Endothelial cell of umbilical vein (primary cell): Measurements from ENCODE around the gene PNKD. TPM values are rescaled to one million over a fixed set of nuclear protein-coding genes. Genes with fewer than 3 reads are reported as not detected.

Source experiments
- BruUV-seq: library from RNA; stranded (reverse); fragments of 400-500 nt; replicated peaks from 2 replicates; lab custom pipeline; 2021; lab: Mats Ljungman, UMichigan
- CTCF ChIA-PET: fragments of 300-600, 350-600 bp; sonication (Branson Sonifier 250); formaldehyde crosslinking; loops from one replicate; lab custom pipeline; 2021; ENCODE audit warnings: antibody characterized with exemption, inconsistent platforms; lab: Charles Lee
- POLR2A ChIA-PET: fragments of 300-600, 350-600 bp; sonication (Branson Sonifier 250); formaldehyde crosslinking; loops from one replicate; lab custom pipeline; 2021; ENCODE audit warnings: antibody characterized with exemption, inconsistent platforms; lab: Charles Lee
- DNase-seq: peaks from one replicate; pipeline ENCODE4 v3.0.0-alpha.2; 2011; ENCODE audit warnings: low read depth, low spot score
- FAIRE-seq: peaks from 2 replicates; lab custom pipeline; 2011; peaks lifted over from hg19 to GRCh38; lab: Jason Lieb, UNC
- H2AFZ ChIP-seq: 2 replicates; pipeline ENCODE4 v1.6.0; 2012; ENCODE audit warnings: low read depth, low read length, control low read depth, inconsistent platforms
- H3K27ac ChIP-seq: 2 replicates; pipeline ENCODE4 v1.5.1; 2011; ENCODE audit warnings: low read depth, mild to moderate bottlenecking, control low read depth, low read length, moderate library complexity; ENCODE audit not compliant: insufficient read depth
- H3K27me3 ChIP-seq, 2 experiments: 2 replicates each; pipeline versions ENCODE4 v1.6.0 to v1.6.1; 2011; ENCODE audit warnings: low read length in 2 of 2, mixed read lengths in 1 of 2; ENCODE audit not compliant: control insufficient read depth in 2 of 2, insufficient read depth in 2 of 2
- H3K36me3 ChIP-seq, 2 experiments: 2 replicates in 1 of 2; 3 replicates in 1 of 2; pipeline ENCODE4 v1.5.1; 2011; ENCODE audit warnings: low read length in 2 of 2, mild to moderate bottlenecking in 1 of 2, moderate library complexity in 1 of 2; ENCODE audit not compliant: control insufficient read depth in 2 of 2, insufficient read depth in 2 of 2; ENCODE audit errors: extremely low read depth in 1 of 2
- H3K4me1 ChIP-seq: 3 replicates; pipeline ENCODE4 v1.5.1; 2011; ENCODE audit warnings: mild to moderate bottlenecking, low read length; ENCODE audit not compliant: control insufficient read depth, insufficient read depth; ENCODE audit errors: extremely low read depth
- H3K4me2 ChIP-seq: 2 replicates; pipeline ENCODE4 v1.6.1; 2011; ENCODE audit warnings: low read length, control low read depth, mixed read lengths; ENCODE audit not compliant: insufficient read depth
- H3K4me3 ChIP-seq, 3 experiments: fragments of 200-600 bp in 1 of 3; sonication (generic), shearing (Covaris generic) in 1 of 3; replicated peaks in 1 of 3; 2 replicates each; pipeline ENCODE4 v1.5.1; 2011 to 2016; ENCODE audit warnings: control low read depth in 3 of 3, low read length in 3 of 3, mild to moderate bottlenecking in 2 of 3, inconsistent platforms in 1 of 3, low read depth in 1 of 3, moderate library complexity in 1 of 3; ENCODE audit not compliant: insufficient read depth in 1 of 3
- H3K79me2 ChIP-seq: 2 replicates; pipeline ENCODE4 v1.6.0; 2012; ENCODE audit warnings: low read length, inconsistent platforms; ENCODE audit not compliant: control insufficient read depth, insufficient read depth
- H3K9ac ChIP-seq: replicated peaks from 2 replicates; pipeline ENCODE3; 2011; ENCODE audit warnings: low read length, control low read depth; ENCODE audit not compliant: insufficient read depth; ENCODE audit errors: extremely low read depth
- H3K9me1 ChIP-seq: replicated peaks from 3 replicates; pipeline ENCODE4 v1.6.0; 2011; ENCODE audit warnings: mild to moderate bottlenecking, low read length; ENCODE audit not compliant: control insufficient read depth, insufficient read depth; ENCODE audit errors: extremely low read depth
- H3K9me3 ChIP-seq: replicated peaks from 2 replicates; pipeline ENCODE4 v1.5.1; 2012; ENCODE audit warnings: low read length, inconsistent platforms; ENCODE audit not compliant: control insufficient read depth, insufficient read depth
- H4K20me1 ChIP-seq: replicated peaks from 2 replicates; pipeline ENCODE3; 2011; ENCODE audit warnings: mild to moderate bottlenecking, low read length; ENCODE audit not compliant: control insufficient read depth, insufficient read depth; ENCODE audit errors: extremely low read depth
- CTCF ChIP-seq, 2 donors: IDR thresholded peaks; 1 replicate in 1 of 2; 2 replicates in 1 of 2; pipeline ENCODE4 v1.5.1; 2011; ENCODE audit warnings: low read length in 2 of 2, mild to moderate bottlenecking in 2 of 2, moderate library complexity in 2 of 2, control low read depth in 1 of 2, inconsistent platforms in 1 of 2, low read depth in 1 of 2; ENCODE audit not compliant: insufficient read depth in 1 of 2; ENCODE audit errors: extremely low read depth in 1 of 2
- EZH2 ChIP-seq: IDR thresholded peaks from 2 replicates; pipeline ENCODE4 v1.6.1; 2012; ENCODE audit warnings: borderline replicate concordance, low read depth, mild to moderate bottlenecking, moderate library complexity, low read length, inconsistent platforms; ENCODE audit not compliant: severe bottlenecking
- FOS ChIP-seq: IDR thresholded peaks from 2 replicates; pipeline ENCODE4 v1.6.1; 2011; ENCODE audit warnings: mild to moderate bottlenecking, low read length, moderate library complexity, borderline replicate concordance; ENCODE audit not compliant: insufficient read depth
- GATA2 ChIP-seq: IDR thresholded peaks from 2 replicates; pipeline ENCODE4 v1.7.0; 2011; ENCODE audit warnings: low read depth, mild to moderate bottlenecking, moderate library complexity, mixed read lengths, low read length; ENCODE audit not compliant: insufficient read length, insufficient read depth
- JUN ChIP-seq: IDR thresholded peaks from 2 replicates; pipeline ENCODE4 v1.6.1; 2011; ENCODE audit warnings: borderline replicate concordance, low read depth; ENCODE audit not compliant: insufficient read length, insufficient read depth
- MAX ChIP-seq: IDR thresholded peaks from 2 replicates; pipeline ENCODE4 v1.6.1; 2011; ENCODE audit not compliant: insufficient read depth, insufficient read length
- MYC ChIP-seq: IDR thresholded peaks from one replicate; pipeline ENCODE4 v1.6.1; 2011; ENCODE audit warnings: mild to moderate bottlenecking, low read depth, low read length
- POLR2A ChIP-seq: IDR thresholded peaks from 2 replicates; pipeline ENCODE4 v1.6.1; 2012; ENCODE audit warnings: low read depth, mild to moderate bottlenecking, control low read depth, low read length
- POLR2AphosphoS5 ChIP-seq: IDR thresholded peaks from 2 replicates; pipeline ENCODE4 v1.6.1; 2012; ENCODE audit warnings: low read depth, mild to moderate bottlenecking, control low read depth, low read length, moderate library complexity; ENCODE audit not compliant: insufficient read depth
- dilution Hi-C: fragments of 300-500 bp; cut with MboI; formaldehyde crosslinking; loops from one replicate; pipeline ENCODE4 v1.15.0; 2019; ENCODE audit warnings: low sequenced_read_pairs; ENCODE audit not compliant: extremely low pct_ligation_motif_present
- intact Hi-C: fragments of 100-400 bp; cut with micrococcal nuclease; formaldehyde crosslinking; loops from one replicate; pipeline ENCODE4 v1.10.0; 2022
- polyA plus RNA-seq, 4 experiments: library from polyadenylated mRNA; depleted of rRNA in 3 of 4; stranded (reverse) in 3 of 4; unstranded in 1 of 4; fragments of >200 nt; gene quantifications; 2 replicates each; pipeline versions ENCODE4 v1.2.1 to v1.2.3, GENCODE V29; 2011 to 2012; ENCODE audit warnings: missing spikeins in 1 of 4
- total RNA-seq: library from RNA; stranded (reverse); gene quantifications from 2 replicates; pipeline ENCODE4 v1.2.3, GENCODE V29; 2021

PNKD gene
- total and polyA plus RNA-seq, 2 donors (not counting 3 experiments of a cell fraction or from before 2014, with no cell fraction given): 56.1 to 88.3 TPM

GRCh38 chr2:218305383-218305782, 35.1 kb downstream of the PNKD start:
- FAIRE-seq (no peak), DNase-seq (no peak)
- Histone ChIP-seq H2AFZ (no peak overlapping the region), H3K4me2 (no peak overlapping the region), H3K9me1 (no peaks in the 10 kb centered on the region), H3K9ac (no peak overlapping the region), H4K20me1 (no peaks in the 10 kb centered on the region), H3K4me3 (no peak overlapping the region), H3K27me3 (no peaks in the 10 kb centered on the region), H3K4me1 (no peaks in the 10 kb centered on the region), H3K9me3 (no peaks in the 10 kb centered on the region), H3K79me2 (no peaks in the 10 kb centered on the region), H3K36me3 (no peaks in the 10 kb centered on the region), H3K27ac (no peak overlapping the region)
- CTCF ChIA-PET: interaction anchor here (12.1 kb wide), 1 partner anchor 51 kb away, joined by 178 read pairs; the partner anchor contains the start of gene CATIP
- intact Hi-C loops: no loop called here
- TF ChIP-seq EZH2: no peak
- TF ChIP-seq POLR2AphosphoS5: no peak
- no peak for TF ChIP-seq POLR2A
- no peak for TF ChIP-seq MAX
- TF ChIP-seq FOS: no peak
- no peak for TF ChIP-seq JUN
- TF ChIP-seq MYC: no peak
- TF ChIP-seq GATA2: no peak
- no peak for TF ChIP-seq CTCF (IDR thresholded peaks at IDR 0.05; ENCODE audit: extremely low read depth in 1 of 2, insufficient read depth in 1 of 2, low read depth in 1 of 2, low read length in 2 of 2)
- POLR2A ChIA-PET: no interaction called here
- no TSS peak for BruUV-seq
- dilution Hi-C loops: no loop called here
